HL-60 (cell line): Measurements from ENCODE around the gene SPRR5.

Experiments used
- DNase-seq, 2 experiments: peaks; one replicate each; pipeline ENCODE4 v3.0.0-alpha.2; 2010 to 2020; ENCODE audit warnings: low read depth in 1 of 2, low spot score in 1 of 2
- H3K27ac ChIP-seq: fragments of 250-450 bp; sonication (Bioruptor Pico); replicated peaks from 2 replicates; pipeline ENCODE4 v1.5.1; 2020; ENCODE audit warnings: mild to moderate bottlenecking, moderate library complexity
- H3K27me3 ChIP-seq: fragments of 250-450 bp; sonication (Bioruptor Pico); 2 replicates; pipeline ENCODE4 v1.5.1; 2021; ENCODE audit warnings: mild to moderate bottlenecking, moderate library complexity; ENCODE audit not compliant: insufficient read depth, poor library complexity, severe bottlenecking
- H3K4me3 ChIP-seq: replicated peaks from 2 replicates; pipeline ENCODE4 v1.5.1; 2011; ENCODE audit warnings: mild to moderate bottlenecking, control low read depth, low read length; ENCODE audit not compliant: insufficient read depth
- GABPA ChIP-seq: IDR thresholded peaks from 2 replicates; pipeline ENCODE4 v1.6.1; 2012; ENCODE audit warnings: low read depth
- POLR2AphosphoS5 ChIP-seq: IDR thresholded peaks from 2 replicates; pipeline ENCODE4 v1.6.1; 2012; ENCODE audit warnings: low read depth
- REST ChIP-seq: IDR thresholded peaks from 2 replicates; pipeline ENCODE4 v1.6.1; 2012; ENCODE audit warnings: low read depth; ENCODE audit not compliant: insufficient replicate concordance
- SPI1 ChIP-seq: IDR thresholded peaks from 2 replicates; pipeline ENCODE4 v1.6.1; 2012; ENCODE audit warnings: low read depth, mild to moderate bottlenecking, borderline replicate concordance
- TF ChIP-seq, protein P1 (sequence below): IDR thresholded peaks from one replicate; pipeline ENCODE4 v1.5.1; 2011; ENCODE audit warnings: low read length, control low read depth, inconsistent platforms; ENCODE audit not compliant: insufficient read depth

Gene SPRR5

GRCh38 chr1:152982076-152982475 lies 35.1 kb downstream of the SPRR5 start:
- TF ChIP-seq POLR2AphosphoS5 (no peak), REST (no peak), SPI1 (no peak), GABPA (no peak)
- TF ChIP-seq, protein P1, sequence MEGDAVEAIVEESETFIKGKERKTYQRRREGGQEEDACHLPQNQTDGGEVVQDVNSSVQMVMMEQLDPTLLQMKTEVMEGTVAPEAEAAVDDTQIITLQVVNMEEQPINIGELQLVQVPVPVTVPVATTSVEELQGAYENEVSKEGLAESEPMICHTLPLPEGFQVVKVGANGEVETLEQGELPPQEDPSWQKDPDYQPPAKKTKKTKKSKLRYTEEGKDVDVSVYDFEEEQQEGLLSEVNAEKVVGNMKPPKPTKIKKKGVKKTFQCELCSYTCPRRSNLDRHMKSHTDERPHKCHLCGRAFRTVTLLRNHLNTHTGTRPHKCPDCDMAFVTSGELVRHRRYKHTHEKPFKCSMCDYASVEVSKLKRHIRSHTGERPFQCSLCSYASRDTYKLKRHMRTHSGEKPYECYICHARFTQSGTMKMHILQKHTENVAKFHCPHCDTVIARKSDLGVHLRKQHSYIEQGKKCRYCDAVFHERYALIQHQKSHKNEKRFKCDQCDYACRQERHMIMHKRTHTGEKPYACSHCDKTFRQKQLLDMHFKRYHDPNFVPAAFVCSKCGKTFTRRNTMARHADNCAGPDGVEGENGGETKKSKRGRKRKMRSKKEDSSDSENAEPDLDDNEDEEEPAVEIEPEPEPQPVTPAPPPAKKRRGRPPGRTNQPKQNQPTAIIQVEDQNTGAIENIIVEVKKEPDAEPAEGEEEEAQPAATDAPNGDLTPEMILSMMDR, result no peak
- DNase-seq, result no peak
- H3K4me3 ChIP-seq, result no peak overlapping the region

DNA sequence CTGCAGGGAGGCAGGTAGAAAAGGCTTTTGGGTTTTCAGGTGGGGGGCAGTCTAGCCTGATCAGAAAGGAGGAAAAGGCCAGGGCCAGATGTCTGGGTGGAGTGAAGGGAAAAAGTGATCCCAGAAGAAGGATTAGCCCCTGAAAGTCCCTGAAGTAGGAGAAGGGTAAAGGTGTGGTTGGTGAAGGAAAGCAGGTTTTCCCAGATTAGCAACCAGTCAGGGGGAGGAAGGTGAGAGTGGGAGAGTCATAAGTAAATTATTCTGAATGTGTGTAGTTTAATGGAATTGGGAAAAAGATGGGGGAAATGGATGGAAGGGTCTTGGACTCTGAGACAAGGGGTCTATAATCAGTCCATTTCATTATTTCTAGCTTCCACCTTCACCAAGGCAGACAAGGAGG lies 36.2 kb downstream of the SPRR5 start:
- DNase-seq, result no peak
- H3K27ac ChIP-seq, result no peak overlapping the region
- H3K4me3 ChIP-seq, result no peak overlapping the region
- H3K27me3 ChIP-seq, result no peaks in the 10 kb centered on the region
- TF ChIP-seq, protein P1, result no peak
- TF ChIP-seq SPI1, result no peak
- TF ChIP-seq REST, result no peak
- TF ChIP-seq POLR2AphosphoS5, result no peak
- no peak for TF ChIP-seq GABPA

More at GRCh38 chr1:152982076-152982475, 35.1 kb downstream of the SPRR5 start:
- Histone ChIP-seq H3K27ac (no peak overlapping the region), H3K27me3 (no peaks in the 10 kb centered on the region)

GRCh38 chr1:152983743-152984142 lies 36.7 kb downstream of the SPRR5 start, which contains the start of gene SPRR1A:
TSS of gene SPRR1A (plus strand) at chr1:152984081. CDS start at chr1:152985231, 1,150 bp downstream.
- Histone ChIP-seq H3K27ac (no peak within 1 kb of the TSS), H3K4me3 (no peak within 1 kb of the TSS), H3K27me3 (peaks cover 2% of the 10 kb centered on the region)
- TF ChIP-seq GABPA, result no peak
- no peak for TF ChIP-seq REST
- TF ChIP-seq SPI1, result no peak
- TF ChIP-seq POLR2AphosphoS5, result no peak
- no peak for DNase-seq
